SKM-1 treated with dmso at 0.1 percent for 144 hours (cell line): ENCODE data around the gene RPS17.
"Not testable (repeated sequence)": the region's sequence is repeated elsewhere in the genome, so short reads cannot be mapped to it uniquely, and the experiment has no call there.

ENCODE experiments used
- DNase-seq: peaks from one replicate; lab custom pipeline; 2025; ENCODE audit not compliant: unreplicated experiment; lab: John Stamatoyannopoulos, UW

The RPS17 gene

GRCh38 chr15:82548700-82549099, 8.4 kb upstream of the RPS17 start:
- no peak for DNase-seq

DNA sequence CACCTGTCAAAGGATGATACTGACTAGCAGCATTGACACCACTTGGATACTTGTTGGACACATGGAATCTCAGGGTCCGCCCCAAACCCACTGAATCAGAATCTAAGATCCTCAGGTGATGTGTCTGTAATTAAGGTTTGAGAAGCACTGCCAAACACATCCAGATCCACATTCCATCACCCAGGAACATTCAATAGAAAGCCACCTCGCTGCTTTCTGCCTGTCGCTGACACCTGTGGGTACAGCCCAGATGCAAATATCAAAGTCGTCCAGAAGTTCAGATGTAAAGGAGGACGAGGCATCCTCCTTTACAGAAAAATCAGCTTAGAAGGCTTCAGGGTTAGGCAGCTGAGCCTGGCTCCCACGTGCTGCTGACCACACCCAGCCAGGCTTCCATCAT, 5.2 kb upstream of the RPS17 start:
- DNase-seq = no peak

DNA sequence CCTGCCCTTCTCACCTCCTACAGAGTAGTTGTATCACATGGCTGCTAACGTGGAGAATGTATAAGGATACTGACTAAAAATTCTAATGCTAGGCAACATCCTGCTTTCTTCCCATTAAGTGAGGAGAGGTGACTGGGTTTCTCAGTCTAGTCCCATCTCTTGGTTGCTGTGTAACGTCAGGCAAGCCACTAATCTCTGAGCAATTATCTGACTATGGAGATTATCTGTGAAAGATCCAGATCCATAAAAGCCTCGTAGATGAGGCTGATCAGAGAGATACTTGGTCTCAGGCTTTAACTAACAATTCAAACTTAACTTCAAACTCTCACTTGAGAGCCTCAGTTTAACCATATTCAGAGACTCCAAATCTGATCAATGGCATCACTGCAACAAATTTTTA, 4.7 kb upstream of the RPS17 start:
- DNase-seq = no peak

GRCh38 chr15:82544431-82544830, 4.2 kb upstream of the RPS17 start:
- no peak for DNase-seq

DNA sequence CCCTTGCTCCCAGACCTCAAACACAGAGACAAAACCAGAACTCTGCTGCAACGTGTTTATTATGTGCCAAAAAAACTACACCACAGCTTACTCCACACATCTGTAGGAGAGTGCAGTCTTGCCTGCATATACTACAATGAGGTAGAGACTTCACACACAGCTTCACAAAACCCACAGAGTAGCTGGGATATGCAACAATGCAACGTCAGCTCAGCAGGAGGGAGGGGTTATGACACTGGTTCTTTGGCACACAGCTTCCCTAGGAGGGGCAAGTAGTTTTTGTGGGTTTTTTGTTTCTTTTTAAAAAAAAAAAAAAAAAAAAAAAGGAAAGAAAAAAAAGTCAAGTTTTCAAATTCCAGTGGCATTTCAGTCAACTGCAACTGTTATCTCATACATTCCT, 2.9 kb upstream of the RPS17 start:
- no peak for DNase-seq

GRCh38 chr15:82540984-82541431, 751 bp upstream of the RPS17 start:
- DNase-seq = no peak

- DNase-seq = no peak
These were observed 584 bp downstream of the RPS17 start for GRCh38 chr15:82539691-82540054.

- DNase-seq = no peak
These were observed 1.1 kb downstream of the RPS17 start for GRCh38 chr15:82538961-82539690.

- DNase-seq = no peak
These were observed 2.8 kb downstream of the RPS17 start for GRCh38 chr15:82537351-82537908.

GRCh38 chr15:82536409-82537350, 3.6 kb downstream of the RPS17 start:
- DNase-seq = no peak

DNA sequence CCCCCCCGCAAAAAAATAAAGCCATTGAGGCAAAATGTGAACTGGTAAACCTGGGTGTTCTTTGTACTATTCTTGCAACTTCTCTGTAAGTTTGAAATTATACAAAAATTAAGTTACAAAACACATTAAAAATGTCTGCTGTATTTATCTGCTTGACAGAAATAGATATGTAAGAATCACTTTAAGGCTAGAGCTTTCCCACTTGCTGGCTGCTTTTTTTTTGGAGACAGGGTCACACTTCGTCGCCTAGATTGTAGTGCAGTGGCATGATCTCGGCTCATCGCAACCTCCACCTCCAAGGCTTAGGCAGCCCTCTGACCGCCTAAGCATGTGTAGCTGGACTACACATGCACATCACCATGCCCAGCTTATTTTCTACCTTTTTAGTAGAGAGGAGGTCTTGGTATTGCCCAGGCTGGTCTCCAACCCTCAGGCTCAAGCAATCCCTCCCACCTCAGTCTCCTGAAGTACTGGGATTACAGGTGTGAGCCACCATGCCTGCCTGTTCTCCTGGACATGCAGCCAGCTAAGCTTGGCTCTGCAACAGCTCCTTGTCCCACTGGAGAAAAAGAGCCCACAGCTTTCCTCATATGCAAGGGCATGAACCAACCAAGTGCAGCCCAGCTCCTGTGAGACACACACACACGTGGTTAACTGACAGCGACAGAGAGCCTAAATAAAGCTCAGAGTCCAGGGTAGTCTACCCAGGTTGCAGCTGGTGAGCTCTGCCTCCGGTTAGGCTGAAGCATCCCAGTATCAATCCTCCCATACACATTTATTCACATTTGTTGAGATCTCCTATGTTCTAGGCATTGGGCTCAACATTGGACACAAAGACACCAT, 4.5 kb downstream of the RPS17 start:
- no peak for DNase-seq

DNA sequence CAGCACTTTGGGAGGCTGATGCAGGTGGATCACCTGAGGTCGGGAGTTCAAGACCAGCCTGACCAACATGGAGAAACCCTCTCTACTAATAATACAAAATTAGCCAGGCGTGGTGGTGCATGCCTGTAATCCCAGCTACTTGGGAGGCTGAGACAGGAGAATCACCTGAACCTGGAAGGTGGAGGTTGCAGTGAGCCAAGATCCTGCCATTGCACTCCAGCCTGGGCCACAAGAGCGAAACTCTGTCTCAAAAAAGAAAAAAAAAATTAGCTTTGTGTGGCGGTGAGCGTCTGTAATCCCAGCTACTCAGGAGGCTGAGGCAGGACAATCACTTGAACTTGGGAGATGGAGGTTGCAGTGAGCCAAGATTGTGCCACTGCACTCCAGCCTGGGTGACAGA, 5.1 kb downstream of the RPS17 start:
- not testable (repeated sequence) for DNase-seq

- DNase-seq = not testable (repeated sequence)
These were observed 5.8 kb downstream of the RPS17 start for GRCh38 chr15:82534457-82534861.

DNA sequence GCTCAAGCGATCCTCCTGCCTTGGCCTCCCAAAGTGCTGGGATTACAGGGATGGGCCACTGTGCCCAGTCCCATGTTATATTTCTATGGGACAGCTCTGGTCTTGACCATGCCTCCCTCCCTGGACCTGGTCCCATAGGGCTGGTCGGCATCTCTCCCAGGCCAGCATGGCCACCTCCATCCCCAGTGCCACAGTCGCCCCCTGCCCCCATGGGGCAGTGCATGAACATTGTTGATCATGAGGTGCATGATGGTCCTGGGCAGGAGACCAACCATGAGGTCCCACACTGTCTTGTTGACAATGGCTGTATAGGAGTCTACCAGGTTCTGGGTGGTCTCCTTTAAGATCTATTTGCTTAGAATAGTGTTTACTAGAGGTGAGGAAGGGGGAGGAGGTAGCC, 6.5 kb downstream of the RPS17 start:
- DNase-seq = no peak

DNA sequence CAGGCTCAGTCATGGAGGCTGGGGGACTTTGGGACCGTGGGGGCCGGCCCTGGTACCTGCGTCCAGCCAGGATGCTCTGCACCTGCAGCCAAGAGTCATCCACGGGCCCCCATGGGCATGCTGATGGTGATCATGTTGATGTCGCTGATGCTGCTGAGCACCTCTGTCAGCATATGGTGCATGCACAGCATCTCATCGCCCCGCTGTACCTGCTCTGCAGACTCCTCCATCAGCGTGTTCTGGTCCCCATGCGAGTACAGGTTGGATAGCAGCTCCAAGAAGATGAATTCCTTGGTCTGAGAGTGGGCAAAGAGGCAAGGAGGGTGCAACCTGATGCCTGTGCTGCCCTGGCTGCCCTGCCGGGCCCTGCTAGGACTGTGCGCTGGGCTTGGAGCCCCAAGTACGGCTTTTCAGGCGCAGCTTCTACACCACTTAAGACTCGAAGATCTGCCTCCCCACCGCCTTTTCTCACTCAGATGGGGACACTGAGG, 7.2 kb downstream of the RPS17 start:
- no peak for DNase-seq

GRCh38 chr15:82532383-82532990, 7.8 kb downstream of the RPS17 start:
- no peak for DNase-seq

DNA sequence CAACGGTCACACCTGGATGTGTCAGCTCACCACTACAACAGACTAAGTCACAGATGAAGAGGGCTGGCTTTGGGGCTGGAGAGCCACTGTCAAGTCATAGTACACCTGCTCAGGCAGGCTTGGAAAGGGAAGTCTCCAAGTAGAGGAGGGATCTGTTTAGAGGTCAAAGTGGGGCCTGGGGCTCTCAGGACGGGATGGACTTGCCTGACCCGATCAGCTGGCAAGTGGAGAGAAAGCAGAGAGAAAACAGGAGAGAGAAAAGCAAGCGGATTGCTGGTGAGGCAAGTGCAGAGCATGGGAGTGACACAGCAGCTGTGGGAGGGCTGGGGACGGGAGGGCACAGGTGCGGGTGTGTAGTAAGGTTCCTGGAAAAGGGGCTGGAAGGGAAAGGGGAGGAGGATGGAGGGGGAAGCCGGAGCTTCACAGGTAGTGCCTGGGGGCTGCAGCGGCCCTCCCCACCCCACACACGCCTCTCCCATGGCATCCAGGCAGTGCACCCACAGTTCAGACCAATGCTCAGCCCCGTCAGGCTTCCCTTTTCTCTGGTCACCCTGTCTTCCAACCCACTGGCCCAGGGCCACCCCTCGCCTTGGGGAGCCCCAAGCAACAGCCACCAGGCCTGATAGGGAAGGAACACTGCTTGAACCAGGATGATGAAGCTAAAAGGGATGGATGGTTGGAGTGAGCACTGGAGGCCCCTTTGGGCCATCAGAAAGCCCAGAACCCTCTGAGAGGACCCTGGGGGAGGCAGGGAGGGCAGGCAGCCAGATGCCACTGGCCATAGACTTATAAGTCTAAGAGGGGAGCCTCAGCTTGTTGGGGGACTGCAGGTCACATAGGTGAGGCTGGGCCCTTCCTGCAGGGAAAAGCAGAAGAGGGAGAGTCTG, 8.5 kb downstream of the RPS17 start:
- DNase-seq = no peak

DNA sequence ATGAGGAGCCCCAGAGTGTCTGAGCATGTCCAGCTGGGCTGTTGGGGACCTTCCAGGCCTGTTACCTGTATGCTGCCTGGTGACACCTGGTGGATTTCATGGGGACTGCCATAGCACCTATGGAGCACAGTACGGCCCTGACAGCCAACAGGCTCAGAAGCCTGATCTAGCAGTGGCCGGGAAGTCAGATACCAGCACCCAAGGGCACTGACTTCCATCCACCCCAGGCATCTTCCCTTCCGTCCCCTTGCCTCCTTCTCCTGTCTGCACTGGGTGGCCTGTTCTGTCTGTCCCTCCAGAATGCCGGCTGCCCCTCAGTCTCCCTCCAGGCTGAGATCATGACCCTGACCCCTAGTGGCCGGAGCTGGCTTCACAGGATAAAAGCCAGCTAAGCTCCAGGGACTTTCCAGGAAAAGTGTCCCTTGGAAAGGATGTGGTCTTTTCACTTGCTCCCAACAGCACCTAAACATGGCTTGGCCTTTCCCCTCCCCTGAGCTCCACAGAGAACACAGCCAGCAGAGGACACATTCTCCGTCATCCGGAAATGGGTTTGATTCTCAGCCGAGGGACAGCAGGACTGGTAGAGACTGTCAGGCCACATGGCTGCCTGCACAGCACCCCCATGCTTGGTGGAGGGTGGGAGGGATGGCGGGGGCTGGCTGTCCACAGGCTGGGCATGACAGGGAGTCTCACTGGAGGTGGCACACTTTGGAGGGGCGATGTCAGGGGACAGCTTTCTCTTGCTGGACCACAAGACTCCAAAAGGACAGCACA, 9.5 kb downstream of the RPS17 start:
- no peak for DNase-seq

- no peak for DNase-seq
These were observed 10.3 kb downstream of the RPS17 start for GRCh38 chr15:82530006-82530405.
